ENCODE results near the gene ARHGDIG. TPM values are rescaled to one million over a fixed set of nuclear protein-coding genes. Genes with fewer than 3 reads are reported as not detected.

ARHGDIG gene
- total and polyA plus RNA-seq, 12 donors, result 0.23 to 3.5 (median 0.88) TPM; not detected in 3

DNA sequence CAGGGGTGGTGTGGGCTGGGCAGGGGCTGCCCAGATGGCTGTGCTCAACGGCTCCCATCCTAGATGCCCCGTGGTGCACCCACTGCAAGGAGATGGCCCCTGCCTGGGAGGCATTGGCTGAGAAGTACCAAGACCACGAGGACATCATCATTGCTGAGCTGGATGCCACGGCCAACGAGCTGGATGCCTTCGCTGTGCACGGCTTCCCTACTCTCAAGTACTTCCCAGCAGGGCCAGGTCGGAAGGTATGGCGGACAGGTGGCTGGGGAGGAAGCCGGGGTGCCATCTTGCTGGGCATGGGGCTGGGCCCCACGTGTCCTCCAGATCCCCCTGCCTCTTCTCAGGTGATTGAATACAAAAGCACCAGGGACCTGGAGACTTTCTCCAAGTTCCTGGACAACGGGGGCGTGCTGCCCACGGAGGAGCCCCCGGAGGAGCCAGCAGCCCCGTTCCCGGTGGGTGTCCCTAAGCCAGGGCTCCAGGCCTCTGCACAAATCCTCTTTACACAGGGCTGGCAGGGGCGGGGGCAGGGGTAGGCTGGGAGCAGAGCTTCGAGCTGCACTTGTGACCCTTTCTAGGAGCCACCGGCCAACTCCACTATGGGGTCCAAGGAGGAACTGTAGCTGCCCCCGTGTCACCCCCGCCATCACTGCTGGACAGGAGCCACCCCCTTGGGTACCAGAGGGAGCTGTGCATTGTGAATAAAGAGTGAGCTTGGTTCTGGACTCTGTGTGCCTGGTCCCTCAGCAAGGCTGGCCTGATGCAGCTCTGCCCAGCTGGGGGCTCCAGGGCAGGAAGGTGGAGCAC, 6.3 kb downstream of the ARHGDIG start:
- no peak overlapping the region for H3K4me3 ChIP-seq
- H3K36me3 ChIP-seq (replicated peaks in 1 of 2), result peaks cover 0 to 25% of the 10 kb centered on the region in 2 donors
- no peaks in the 10 kb centered on the region for H3K27me3 ChIP-seq
- TF ChIP-seq CTCF (IDR thresholded peaks at IDR 0.05), result no peak
- no peak for TF ChIP-seq POLR2A (IDR thresholded peaks at IDR 0.05)
- intact Hi-C loops (cut with DNase I), result no loop called here
- 92 to 96% (median 93%) methylated on average over 4 to 22 of the region's 22 CpGs for WGBS, 4 donors
- no peak overlapping the region for H3K27ac ChIP-seq
- no peak for DNase-seq
- H3K9me3 ChIP-seq (replicated peaks in 1 of 3), result no peaks in the 10 kb centered on the region
- H3K4me1 ChIP-seq (replicated peaks in 1 of 2), result no peaks in the 10 kb centered on the region

GRCh38 chr16:287298-287811, 7.0 kb downstream of the ARHGDIG start:
- TF ChIP-seq POLR2A (IDR thresholded peaks at IDR 0.05) (no peak), CTCF (IDR thresholded peaks at IDR 0.05) (no peak)
- peaks cover 0 to 30% of the 10 kb centered on the region in 2 donors for H3K36me3 ChIP-seq (replicated peaks in 1 of 2)
- H3K4me3 ChIP-seq, result no peak overlapping the region
- WGBS, 4 donors, result 82 to 92% (median 84%) methylated on average over 14 to 16 of the region's 16 CpGs
- H3K4me1 ChIP-seq (replicated peaks in 1 of 2), result no peaks in the 10 kb centered on the region
- H3K27me3 ChIP-seq, result no peaks in the 10 kb centered on the region
- no peak for DNase-seq
- no peaks in the 10 kb centered on the region for H3K9me3 ChIP-seq (replicated peaks in 1 of 3)
- no peak overlapping the region for H3K27ac ChIP-seq
- intact Hi-C loops (cut with DNase I), result no loop called here

DNA sequence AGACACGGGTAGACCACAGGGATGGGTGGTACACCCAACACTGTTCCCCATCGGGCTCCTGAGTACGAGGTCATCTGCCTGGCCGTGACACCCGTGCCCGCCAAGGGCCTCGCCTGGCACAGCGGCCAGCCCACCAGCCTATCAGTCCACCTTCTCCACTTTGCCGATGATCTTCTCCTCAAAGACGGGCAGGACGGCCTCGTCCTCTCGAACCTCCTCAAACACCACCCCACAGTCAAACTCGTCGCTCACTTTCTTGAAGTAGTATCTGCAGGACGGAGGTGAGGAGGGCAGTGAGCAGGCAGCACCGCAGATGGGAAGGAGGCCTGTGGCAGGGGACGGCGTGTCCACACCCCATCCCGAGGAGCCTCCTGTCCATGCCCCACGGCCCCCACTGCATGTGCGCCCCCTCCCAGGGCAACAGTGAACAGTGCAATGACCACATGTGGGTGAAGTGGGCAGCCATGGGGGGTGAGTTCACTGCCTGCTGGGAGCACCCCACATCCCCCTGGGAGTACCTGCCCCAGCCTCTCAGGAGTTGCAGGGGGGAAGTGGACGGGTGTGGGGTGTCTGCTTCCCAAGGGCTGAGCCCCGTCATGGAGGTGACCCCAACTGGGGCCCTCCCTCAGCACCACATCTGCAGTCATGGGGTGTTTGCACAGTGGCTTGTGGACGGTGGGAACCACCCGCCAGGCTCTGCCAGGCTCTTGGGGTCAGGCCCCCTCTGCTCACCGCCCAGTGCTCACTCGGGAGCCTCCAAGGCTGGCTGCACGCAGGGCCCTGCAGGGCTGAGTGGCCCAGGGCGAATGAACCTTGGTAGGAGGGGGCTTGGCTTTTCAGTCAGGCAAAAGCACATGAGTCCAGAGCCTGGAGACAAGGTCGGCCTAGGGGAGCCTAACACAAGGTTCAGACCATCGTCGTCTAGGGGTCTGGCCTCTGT, 7.9 kb downstream of the ARHGDIG start:
- H3K27me3 ChIP-seq, result no peaks in the 10 kb centered on the region
- TF ChIP-seq CTCF (IDR thresholded peaks at IDR 0.05) (no peak), POLR2A (IDR thresholded peaks at IDR 0.05) (no peak)
- H3K4me3 ChIP-seq, result no peak overlapping the region
- no peak overlapping the region for H3K27ac ChIP-seq
- DNase-seq, result no peak
- intact Hi-C loops (cut with DNase I), result no loop called here
- no peaks in the 10 kb centered on the region for H3K9me3 ChIP-seq (replicated peaks in 1 of 3)
- peaks cover 0 to 39% of the 10 kb centered on the region in 2 donors for H3K36me3 ChIP-seq (replicated peaks in 1 of 2)
- no peaks in the 10 kb centered on the region for H3K4me1 ChIP-seq (replicated peaks in 1 of 2)
- WGBS, 4 donors, result 93 to 96% (median 95%) methylated on average over 14 to 33 of the region's 33 CpGs

GRCh38 chr16:289395-289997, 9.1 kb downstream of the ARHGDIG start:
- H3K36me3 ChIP-seq (replicated peaks in 1 of 2), result peaks cover 0 to 40% of the 10 kb centered on the region in 2 donors
- no peaks in the 10 kb centered on the region for H3K9me3 ChIP-seq (replicated peaks in 1 of 3)
- H3K27ac ChIP-seq, result no peak overlapping the region
- DNase-seq, result no peak
- no peaks in the 10 kb centered on the region for H3K4me1 ChIP-seq (replicated peaks in 1 of 2)
- TF ChIP-seq POLR2A (IDR thresholded peaks at IDR 0.05) (no peak), CTCF (IDR thresholded peaks at IDR 0.05) (no peak)
- intact Hi-C loops (cut with DNase I), result no loop called here
- 88 to 96% (median 94%) methylated on average over 16 to 22 of the region's 22 CpGs for WGBS, 4 donors
- H3K27me3 ChIP-seq, result no peaks in the 10 kb centered on the region
- no peak overlapping the region for H3K4me3 ChIP-seq
